IgD-negative memory B cell (primary cell): ENCODE results near the gene MED29. TPM values are rescaled to one million over a fixed set of nuclear protein-coding genes. Genes with fewer than 3 reads are reported as not detected.
A peak's percentile ranks its signal among the peaks of the same experiment; 100 is the strongest.
"Not testable (repeated sequence)": the region's sequence is repeated elsewhere in the genome, so short reads cannot be mapped to it uniquely, and the experiment has no call there.

Experiments
- H3K27ac Mint-ChIP-seq, 3 donors: one replicate each; pipeline ENCODE4 v1.8.0; 2020 to 2022; ENCODE audit warnings: mild to moderate bottlenecking in 3 of 3, mixed read lengths in 3 of 3, moderate library complexity in 1 of 3
- H3K27me3 Mint-ChIP-seq: one replicate; pipeline ENCODE4 v1.8.0; 2021; ENCODE audit warnings: mixed read lengths
- H3K36me3 Mint-ChIP-seq: one replicate; pipeline ENCODE4 v1.8.0; 2020; ENCODE audit warnings: mild to moderate bottlenecking, mixed read lengths
- H3K4me1 Mint-ChIP-seq, 3 donors: one replicate each; pipeline ENCODE4 v1.8.0; 2020 to 2022; ENCODE audit warnings: mixed read lengths in 3 of 3, mild to moderate bottlenecking in 1 of 3
- H3K4me3 Mint-ChIP-seq, 4 donors: one replicate each; pipeline ENCODE4 v1.8.0; 2020 to 2022; ENCODE audit warnings: mild to moderate bottlenecking in 4 of 4, mixed read lengths in 4 of 4, moderate library complexity in 3 of 4
- H3K9me3 Mint-ChIP-seq, 3 donors: one replicate each; pipeline ENCODE4 v1.8.0; 2020 to 2021; ENCODE audit warnings: mixed read lengths in 3 of 3, mild to moderate bottlenecking in 1 of 3
- polyA plus RNA-seq: library from polyadenylated mRNA; unstranded; fragments of 300-500 nt; fragmentation: Illumina TruSeq; gene quantifications from one replicate; pipeline ENCODE4 v1.2.3, GENCODE V29; 2021

The MED29 gene
- polyA plus RNA-seq, 1 donor from 2014 or later = 68.7 TPM

- H3K4me1 Mint-ChIP-seq = peaks cover 14 to 18% (median 16%) of the 10 kb centered on the region in 3 donors
- no peak overlapping the region for H3K4me3 Mint-ChIP-seq
- no peaks in the 10 kb centered on the region for H3K27me3 Mint-ChIP-seq
- no peaks in the 10 kb centered on the region for H3K9me3 Mint-ChIP-seq
- peaks cover 5% of the 10 kb centered on the region for H3K36me3 Mint-ChIP-seq
- peak overlapping the region in 1 of 3 donors; percentile 43 for H3K27ac Mint-ChIP-seq
These were observed 32.2 kb upstream of the MED29 start for GRCh38 chr19:39359026-39359425.

- no peaks in the 10 kb centered on the region for H3K9me3 Mint-ChIP-seq
- peaks cover 22 to 24% (median 24%) of the 10 kb centered on the region in 3 donors for H3K4me1 Mint-ChIP-seq
- peaks cover 3% of the 10 kb centered on the region for H3K36me3 Mint-ChIP-seq
- no peaks in the 10 kb centered on the region for H3K27me3 Mint-ChIP-seq
- no peak overlapping the region for H3K4me3 Mint-ChIP-seq
- no peak overlapping the region for H3K27ac Mint-ChIP-seq
These were observed 30.6 kb upstream of the MED29 start for GRCh38 chr19:39360599-39360998.

- no peaks in the 10 kb centered on the region for H3K27me3 Mint-ChIP-seq
- peaks cover 22 to 24% (median 22%) of the 10 kb centered on the region in 3 donors for H3K4me1 Mint-ChIP-seq
- H3K27ac Mint-ChIP-seq = peak overlapping the region; percentile 86 to 93 (median 88)
- no peaks in the 10 kb centered on the region for H3K9me3 Mint-ChIP-seq
- H3K36me3 Mint-ChIP-seq = peaks cover 6% of the 10 kb centered on the region
- H3K4me3 Mint-ChIP-seq = peak overlapping the region in 2 of 4 donors; percentile 82 to 88
These were observed 28.2 kb upstream of the MED29 start for GRCh38 chr19:39362682-39363657.

- Mint-ChIP-seq H3K27ac (peak overlapping the region; percentile 88 to 93 (median 89)), H3K4me3 (peak overlapping the region; percentile 5 to 88 (median 44)), H3K36me3 (peaks cover 6% of the 10 kb centered on the region)
These were observed 27.2 kb upstream of the MED29 start for GRCh38 chr19:39363901-39364457.

GRCh38 chr19:39365531-39365930, 25.6 kb upstream of the MED29 start:
- no peaks in the 10 kb centered on the region for H3K9me3 Mint-ChIP-seq
- no peak overlapping the region for H3K27ac Mint-ChIP-seq
- H3K4me1 Mint-ChIP-seq = peaks cover 20 to 22% (median 22%) of the 10 kb centered on the region in 3 donors
- peaks cover 3% of the 10 kb centered on the region for H3K36me3 Mint-ChIP-seq
- H3K4me3 Mint-ChIP-seq = no peak overlapping the region
- H3K27me3 Mint-ChIP-seq = no peaks in the 10 kb centered on the region

More at GRCh38 chr19:39363901-39364457, 27.2 kb upstream of the MED29 start:
- H3K9me3 Mint-ChIP-seq = no peaks in the 10 kb centered on the region
- H3K27me3 Mint-ChIP-seq = no peaks in the 10 kb centered on the region
- H3K4me1 Mint-ChIP-seq = peaks cover 22 to 24% (median 22%) of the 10 kb centered on the region in 3 donors

GRCh38 chr19:39369200-39369599, 22.0 kb upstream of the MED29 start:
- Mint-ChIP-seq H3K4me3 (no peak overlapping the region), H3K27ac (peak overlapping the region in 1 of 3 donors; percentile 14), H3K36me3 (peaks cover 3% of the 10 kb centered on the region), H3K9me3 (no peaks in the 10 kb centered on the region), H3K4me1 (peaks cover 6 to 10% (median 9%) of the 10 kb centered on the region in 3 donors), H3K27me3 (no peaks in the 10 kb centered on the region)

GRCh38 chr19:39370735-39371134, 20.4 kb upstream of the MED29 start:
- Mint-ChIP-seq H3K4me1 (peaks cover 2 to 4% (median 3%) of the 10 kb centered on the region in 3 donors), H3K27ac (no peak overlapping the region), H3K9me3 (no peaks in the 10 kb centered on the region), H3K4me3 (no peak overlapping the region), H3K36me3 (peaks cover 3% of the 10 kb centered on the region), H3K27me3 (no peaks in the 10 kb centered on the region)

GRCh38 chr19:39372047-39372802, 19.0 kb upstream of the MED29 start:
- H3K4me3 Mint-ChIP-seq = no peak overlapping the region
- peaks cover 2 to 4% (median 3%) of the 10 kb centered on the region in 3 donors for H3K4me1 Mint-ChIP-seq
- H3K27me3 Mint-ChIP-seq = no peaks in the 10 kb centered on the region
- peaks cover 3% of the 10 kb centered on the region for H3K36me3 Mint-ChIP-seq
- no peaks in the 10 kb centered on the region for H3K9me3 Mint-ChIP-seq
- H3K27ac Mint-ChIP-seq = peak overlapping the region in 2 of 3 donors; percentile 22 to 59

GRCh38 chr19:39372941-39373340, 18.2 kb upstream of the MED29 start:
- peaks cover 3% of the 10 kb centered on the region for H3K36me3 Mint-ChIP-seq
- no peaks in the 10 kb centered on the region for H3K27me3 Mint-ChIP-seq
- no peaks in the 10 kb centered on the region for H3K9me3 Mint-ChIP-seq
- H3K4me3 Mint-ChIP-seq = no peak overlapping the region
- peaks cover 2 to 4% (median 3%) of the 10 kb centered on the region in 3 donors for H3K4me1 Mint-ChIP-seq
- no peak overlapping the region for H3K27ac Mint-ChIP-seq

GRCh38 chr19:39375929-39376328, 15.2 kb upstream of the MED29 start:
- no peaks in the 10 kb centered on the region for H3K27me3 Mint-ChIP-seq
- H3K4me3 Mint-ChIP-seq = no peak overlapping the region
- H3K9me3 Mint-ChIP-seq = no peaks in the 10 kb centered on the region
- peaks cover 6% of the 10 kb centered on the region for H3K36me3 Mint-ChIP-seq
- H3K4me1 Mint-ChIP-seq = peaks cover 2 to 4% (median 3%) of the 10 kb centered on the region in 3 donors
- no peak overlapping the region for H3K27ac Mint-ChIP-seq

GRCh38 chr19:39377373-39378362, 13.5 kb upstream of the MED29 start:
- Mint-ChIP-seq H3K9me3 (no peaks in the 10 kb centered on the region), H3K36me3 (peaks cover 6% of the 10 kb centered on the region), H3K27ac (peak overlapping the region in 1 of 3 donors; percentile 77), H3K27me3 (no peaks in the 10 kb centered on the region), H3K4me1 (peaks cover 0 to 6% (median 4%) of the 10 kb centered on the region in 3 donors), H3K4me3 (no peak overlapping the region)

- not testable (repeated sequence) for H3K4me3 Mint-ChIP-seq, H3K9me3 Mint-ChIP-seq, H3K27me3 Mint-ChIP-seq, H3K4me1 Mint-ChIP-seq, H3K36me3 Mint-ChIP-seq
- H3K27ac Mint-ChIP-seq = peak overlapping the region in 1 of 3 donors; percentile 15
These were observed 11.8 kb upstream of the MED29 start for GRCh38 chr19:39379366-39379765.

GRCh38 chr19:39379865-39380396, 11.2 kb upstream of the MED29 start:
- Mint-ChIP-seq H3K4me3 (no peak overlapping the region), H3K27ac (no peak overlapping the region), H3K36me3 (peaks cover 6% of the 10 kb centered on the region), H3K27me3 (no peaks in the 10 kb centered on the region), H3K4me1 (peaks cover 0 to 4% (median 0%) of the 10 kb centered on the region in 3 donors), H3K9me3 (no peaks in the 10 kb centered on the region)
